ENCODE measurements around the gene THSD7B.
A peak's percentile ranks its signal among the peaks of the same experiment; 100 is the strongest.

THSD7B gene

DNA sequence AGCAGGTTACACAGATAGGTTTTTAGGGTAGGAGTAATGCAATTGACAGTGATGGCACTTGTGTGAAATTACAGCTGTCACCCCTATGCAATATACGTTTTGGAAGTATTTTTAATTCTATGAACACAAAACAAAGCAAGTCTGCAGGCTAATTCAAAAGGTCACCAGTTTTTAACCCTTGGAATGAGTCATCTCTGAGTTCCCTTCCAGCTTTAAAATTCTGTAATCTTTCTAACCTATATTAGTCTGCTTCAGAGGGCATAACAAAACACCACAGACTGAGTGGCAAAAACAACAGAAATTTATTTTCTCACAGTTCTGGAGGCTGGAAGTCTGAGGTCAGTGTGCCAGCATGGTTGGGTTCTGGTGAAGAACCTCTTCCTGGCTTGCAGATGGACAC lies 602.0 kb downstream of the THSD7B start:
- DNase-seq (ENCODE audit: low read depth), result no peak

GRCh38 chr2:137369106-137369505 lies 603.8 kb downstream of the THSD7B start:
- no peak for DNase-seq (ENCODE audit: low read depth)

- DNase-seq (ENCODE audit: low read depth), result no peak
Measured at GRCh38 chr2:137379186-137379585, 613.8 kb downstream of the THSD7B start.

DNA sequence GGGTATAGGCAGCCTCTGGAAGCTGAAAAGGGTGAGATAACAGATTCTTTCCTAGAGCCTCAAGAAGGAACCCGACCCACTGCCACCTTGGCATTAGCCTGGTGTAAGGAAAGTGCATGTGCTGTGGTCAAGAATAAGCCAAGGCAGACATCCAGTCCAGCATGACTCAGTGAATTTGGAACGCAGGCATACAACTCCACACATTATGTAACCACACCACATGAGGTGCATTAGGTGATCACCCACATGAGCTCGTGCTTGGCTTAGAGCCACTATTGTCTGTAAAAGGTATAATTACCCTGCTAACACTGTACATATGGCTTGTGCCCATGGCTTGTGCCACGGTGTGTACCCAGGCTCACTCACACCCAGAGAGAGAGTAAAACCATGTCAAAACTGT lies 615.3 kb downstream of the THSD7B start:
- DNase-seq (ENCODE audit: low read depth), result no peak

GRCh38 chr2:137381731-137382130 lies 616.4 kb downstream of the THSD7B start:
- DNase-seq (ENCODE audit: low read depth), result no peak

DNA sequence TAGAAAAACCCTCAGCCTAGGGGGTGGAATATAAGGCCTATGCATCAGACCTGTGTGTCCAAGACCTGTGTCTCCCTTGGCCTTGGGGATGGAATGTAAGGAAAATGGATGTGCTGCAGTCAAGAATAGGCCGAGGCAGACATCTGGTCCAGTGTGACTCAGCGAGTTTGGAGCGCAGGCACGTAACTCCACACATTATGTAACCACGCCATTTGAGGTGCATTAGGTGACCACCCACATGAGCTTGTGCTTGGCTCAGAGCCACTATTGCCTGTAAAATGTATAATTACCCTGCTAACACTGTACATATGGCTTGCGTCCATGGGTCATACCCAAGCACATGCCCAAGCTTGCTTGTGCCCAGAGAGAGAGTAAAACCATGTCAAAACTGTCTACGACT lies 618.0 kb downstream of the THSD7B start:
- no peak for DNase-seq (ENCODE audit: low read depth)

- DNase-seq (ENCODE audit: low read depth), result no peak
Measured at GRCh38 chr2:137387044-137387443, 621.7 kb downstream of the THSD7B start.

DNA sequence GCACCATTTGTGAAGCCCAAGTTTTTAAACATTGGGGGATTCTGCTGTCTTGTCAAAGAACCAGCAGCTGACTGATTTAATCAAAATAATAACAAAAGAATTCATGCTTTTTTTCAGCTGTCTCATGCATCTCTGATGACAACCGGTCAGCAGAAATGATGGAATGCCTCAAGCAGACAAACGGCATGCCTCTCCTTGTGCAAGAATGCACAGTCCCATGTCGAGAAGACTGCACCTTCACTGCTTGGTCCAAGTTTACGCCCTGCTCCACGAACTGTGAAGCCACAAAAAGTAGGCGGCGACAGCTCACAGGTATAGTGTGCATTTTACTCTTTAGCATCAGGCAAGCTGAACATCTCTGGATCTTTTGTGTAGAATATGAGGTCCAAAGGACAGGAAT lies 640.2 kb downstream of the THSD7B start:
- no peak for DNase-seq (ENCODE audit: low read depth)

- no peak for DNase-seq (ENCODE audit: low read depth)
Measured at GRCh38 chr2:137411585-137411984, 646.2 kb downstream of the THSD7B start.

- no peak for DNase-seq (ENCODE audit: low read depth)
Measured at GRCh38 chr2:137420744-137421143, 655.4 kb downstream of the THSD7B start.

GRCh38 chr2:137435162-137435561 lies 669.8 kb downstream of the THSD7B start:
- DNase-seq (ENCODE audit: low read depth), result peak; percentile 90

DNA sequence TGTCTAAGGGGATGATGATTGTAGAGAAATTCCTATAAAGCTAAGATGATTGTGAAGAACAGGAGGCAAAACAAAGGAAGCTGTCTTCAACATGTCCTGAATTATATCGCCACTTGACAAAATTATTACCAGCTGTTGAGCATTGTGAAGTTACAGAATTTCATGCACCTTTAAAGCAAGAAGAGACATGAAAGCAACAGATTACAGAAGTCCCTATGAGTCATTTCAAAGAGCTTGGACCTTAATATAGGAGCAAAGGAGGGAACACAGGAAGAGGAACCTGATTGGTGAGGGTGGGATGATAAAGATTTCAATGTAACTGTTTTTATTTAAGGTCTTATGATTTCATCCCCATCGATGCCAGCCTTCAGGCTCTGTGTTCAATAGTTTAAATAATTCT lies 672.0 kb downstream of the THSD7B start:
- no peak for DNase-seq (ENCODE audit: low read depth)

DNA sequence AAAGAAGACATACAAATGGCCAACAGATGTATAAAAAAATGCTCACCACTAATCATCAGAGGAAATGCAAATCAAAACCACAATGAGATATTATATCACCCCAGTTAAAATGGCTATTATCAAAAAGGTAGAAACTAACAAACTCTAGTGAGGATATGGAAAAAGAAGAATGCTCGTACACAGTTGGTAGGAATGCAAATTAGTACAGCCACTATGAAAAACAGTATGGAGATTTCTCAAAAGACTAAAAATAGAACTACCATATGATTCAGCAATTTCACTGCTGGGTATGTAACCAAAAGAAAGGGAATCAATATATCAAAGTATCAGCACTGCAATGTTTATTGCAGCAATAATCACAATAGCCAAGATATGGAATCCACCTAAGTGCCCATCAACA lies 679.6 kb downstream of the THSD7B start:
- no peak for DNase-seq (ENCODE audit: low read depth)

GRCh38 chr2:137449454-137449853 lies 684.1 kb downstream of the THSD7B start:
- DNase-seq (ENCODE audit: low read depth), result no peak

GRCh38 chr2:137454886-137455285 lies 689.5 kb downstream of the THSD7B start:
- DNase-seq (ENCODE audit: low read depth), result no peak

DNA sequence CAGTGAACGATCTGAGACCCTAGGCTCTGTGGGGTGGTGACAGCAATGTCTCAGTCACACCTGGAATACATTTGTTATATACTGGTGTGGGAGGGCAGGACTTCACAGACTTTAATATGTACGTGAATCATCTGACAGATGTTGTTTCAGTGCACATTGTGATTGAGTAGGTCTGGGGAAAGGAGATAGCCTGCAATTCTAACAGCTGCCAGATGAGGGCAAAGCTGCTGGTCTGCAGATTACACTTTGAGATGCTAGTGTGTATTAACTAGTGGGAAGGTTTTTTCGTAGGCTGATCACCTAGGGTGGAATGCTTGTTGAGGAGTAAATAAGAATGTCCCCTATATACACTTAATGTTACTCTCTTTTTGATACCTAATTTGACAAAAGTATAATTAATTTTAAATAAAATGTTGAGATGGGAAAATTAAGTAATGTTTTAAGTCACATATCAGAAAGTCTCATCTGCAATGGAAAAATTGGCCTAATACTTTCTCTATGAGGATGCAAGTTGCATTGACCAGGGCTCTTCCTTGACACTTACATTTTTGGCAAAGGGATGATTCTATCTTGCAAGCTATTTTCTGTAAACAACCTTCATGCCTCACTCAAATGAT lies 702.0 kb downstream of the THSD7B start:
- peak; percentile 3 for DNase-seq (ENCODE audit: low read depth)

DNA sequence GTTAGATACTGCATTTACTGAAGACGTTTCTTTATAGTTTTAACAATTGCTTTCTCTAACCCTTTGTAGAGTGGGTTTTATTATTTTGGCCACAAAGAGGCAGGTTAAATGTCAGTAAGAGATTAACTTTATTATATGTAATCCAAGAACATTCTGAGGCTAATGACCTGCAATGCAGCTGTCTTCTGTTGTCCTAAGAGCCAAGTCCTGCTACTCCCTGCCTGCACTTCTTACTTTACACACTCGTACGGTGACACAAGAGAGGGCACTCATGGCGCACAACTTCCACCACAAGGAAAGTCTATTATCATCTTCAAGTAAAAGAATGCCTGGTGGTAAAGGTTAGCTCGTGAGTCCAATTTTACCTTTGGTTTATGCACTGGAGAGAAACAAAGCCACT lies 727.9 kb downstream of the THSD7B start:
- DNase-seq (ENCODE audit: low read depth), result no peak

GRCh38 chr2:137500599-137500998 lies 735.3 kb downstream of the THSD7B start:
- no peak for DNase-seq (ENCODE audit: low read depth)

DNA sequence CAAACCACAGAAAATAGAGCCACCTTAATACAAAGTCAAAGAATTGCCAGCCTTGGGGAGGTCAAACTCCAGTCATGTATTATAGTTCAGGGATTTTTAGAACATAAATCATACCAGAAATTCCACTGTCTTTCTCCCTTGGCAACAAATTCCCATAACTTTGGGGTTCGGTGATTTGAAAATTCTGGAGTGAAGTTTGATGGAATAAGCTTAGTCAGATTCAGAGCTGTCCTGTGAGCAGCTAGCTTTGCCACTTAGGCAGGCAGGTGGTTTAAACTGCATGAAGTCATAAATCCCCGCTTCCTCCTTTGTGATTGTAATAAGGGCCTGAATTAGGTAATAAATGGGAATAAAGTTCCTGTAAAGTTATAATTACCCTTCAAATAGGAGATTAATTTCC lies 741.9 kb downstream of the THSD7B start:
- no peak for DNase-seq (ENCODE audit: low read depth)

DNA sequence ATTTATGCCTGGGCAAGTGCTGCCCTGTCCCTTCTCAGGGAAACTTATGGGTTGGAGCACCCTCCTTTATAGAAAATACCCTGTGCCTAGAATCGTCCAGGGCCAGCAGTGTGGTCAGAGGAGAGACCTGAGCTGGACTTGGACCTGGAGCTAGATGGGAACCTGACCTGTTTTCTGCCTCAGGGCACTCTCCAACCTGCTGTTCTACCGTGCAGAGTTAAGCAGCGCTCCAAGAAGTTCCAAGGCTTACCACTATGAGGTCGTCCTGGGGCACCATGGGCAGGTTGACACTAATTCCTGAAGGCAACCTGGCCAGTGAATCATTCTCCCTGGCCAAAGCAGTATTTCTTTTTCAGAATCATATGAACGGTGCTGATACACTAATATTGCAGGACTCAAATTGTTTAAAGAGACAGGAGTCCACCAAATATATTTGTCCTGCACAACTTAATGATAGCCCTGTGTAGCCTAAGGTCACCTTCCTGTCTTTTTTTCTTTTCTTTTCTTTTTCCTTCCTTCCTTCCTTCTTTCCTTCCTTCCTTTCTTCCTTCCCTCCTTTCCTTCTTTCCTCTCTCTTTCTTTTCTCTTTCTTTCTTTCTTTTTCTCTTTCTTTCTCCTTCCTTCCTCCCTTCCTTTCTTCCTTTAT lies 743.5 kb downstream of the THSD7B start:
- no peak for DNase-seq (ENCODE audit: low read depth)

DNA sequence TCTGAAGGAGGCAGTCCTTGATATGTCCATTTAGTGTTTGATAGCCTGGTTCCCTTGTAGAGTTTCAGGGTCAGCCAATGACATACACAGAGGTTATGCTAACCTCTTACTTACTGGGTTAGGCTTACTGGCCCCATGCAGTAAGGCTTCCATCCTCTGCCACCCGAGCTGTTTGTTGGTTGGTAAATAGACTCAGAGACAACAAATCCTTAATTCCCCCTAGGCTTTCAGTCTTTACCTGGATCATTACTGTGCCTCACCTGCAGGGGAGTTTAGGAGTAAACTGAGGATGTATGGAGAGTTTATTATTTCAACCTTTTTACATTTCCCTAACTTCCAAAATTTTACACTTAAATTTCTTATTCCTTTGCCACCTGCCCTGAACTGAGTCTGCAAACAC lies 746.2 kb downstream of the THSD7B start:
- no peak for DNase-seq (ENCODE audit: low read depth)

DNA sequence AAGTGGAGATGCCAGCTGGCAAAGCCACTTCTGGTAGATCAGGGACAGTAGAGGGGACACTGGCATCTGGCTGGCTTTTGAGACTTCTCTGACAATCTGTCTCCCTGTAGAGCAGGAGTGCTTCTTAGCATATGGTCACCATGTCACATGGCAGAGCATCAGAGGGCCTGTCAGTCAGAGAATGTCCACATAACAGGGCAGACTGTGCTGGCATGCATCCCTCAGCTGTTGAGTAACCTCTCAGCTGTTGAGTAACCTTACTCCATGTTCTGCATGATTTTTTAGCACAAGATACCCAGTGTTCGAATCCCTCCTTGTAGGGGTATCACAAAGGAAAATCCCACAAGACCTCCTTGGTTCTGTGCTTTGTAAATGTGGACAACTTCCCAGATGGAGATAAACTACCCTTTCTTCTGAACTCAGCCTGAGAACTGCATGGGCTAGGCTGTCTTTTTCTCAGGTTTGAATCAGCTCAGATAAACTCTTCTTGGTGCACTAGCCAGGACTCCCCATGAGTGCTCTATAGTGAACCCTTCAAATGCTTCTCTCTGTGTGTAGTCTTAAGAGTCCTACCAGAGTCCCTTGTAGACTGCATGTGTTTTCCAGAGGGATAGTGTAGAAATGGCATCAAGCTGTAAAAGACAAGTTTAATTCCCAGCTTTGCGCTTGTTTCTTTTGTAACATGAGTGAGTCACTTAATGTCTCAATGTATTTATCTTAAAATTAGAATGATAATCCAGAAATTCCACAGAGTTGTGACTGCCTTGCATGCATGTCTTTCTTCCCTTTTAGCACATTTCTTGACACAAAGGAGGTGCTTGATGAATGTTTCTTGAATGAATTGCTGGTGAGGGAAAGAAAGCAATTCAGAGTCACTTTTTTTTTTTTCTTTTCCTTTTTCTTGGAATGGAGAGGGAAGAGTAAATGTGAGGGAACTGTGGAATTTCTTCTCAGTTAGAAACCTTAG lies 756.6 kb downstream of the THSD7B start:
- no peak for DNase-seq (ENCODE audit: low read depth)

DNA sequence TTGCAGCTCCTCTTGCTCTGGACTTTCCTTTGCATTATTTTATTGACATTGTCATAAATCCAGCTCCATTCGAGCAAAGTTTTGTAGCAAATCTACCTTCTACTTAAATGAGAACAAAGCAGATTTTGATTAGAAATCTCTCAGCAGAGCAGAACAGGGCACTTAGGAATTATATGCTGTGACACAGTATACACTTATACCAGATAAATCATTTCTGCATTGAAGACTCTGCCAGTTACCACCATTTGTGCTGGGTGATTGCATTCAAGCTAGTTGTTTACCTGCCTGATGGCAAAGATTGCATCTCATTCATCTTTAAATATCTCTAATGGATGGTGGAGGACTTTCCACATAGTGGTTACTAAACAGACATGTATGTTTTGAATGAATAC lies 757.3 kb downstream of the THSD7B start:
- no peak for DNase-seq (ENCODE audit: low read depth)

Measured in fibroblast of gingiva (primary cell).